Kidney glomerular epithelial cell (primary cell): Measurements from ENCODE around the gene JPH3.
A peak's percentile ranks its signal among the peaks of the same experiment; 100 is the strongest.

Source experiments
- DNase-seq: peaks from one replicate; lab custom pipeline; 2025; lab: John Stamatoyannopoulos, UW

The JPH3 gene

GRCh38 chr16:87626905-87627304 is 24.6 kb downstream of the JPH3 start:
- no peak for DNase-seq

DNA sequence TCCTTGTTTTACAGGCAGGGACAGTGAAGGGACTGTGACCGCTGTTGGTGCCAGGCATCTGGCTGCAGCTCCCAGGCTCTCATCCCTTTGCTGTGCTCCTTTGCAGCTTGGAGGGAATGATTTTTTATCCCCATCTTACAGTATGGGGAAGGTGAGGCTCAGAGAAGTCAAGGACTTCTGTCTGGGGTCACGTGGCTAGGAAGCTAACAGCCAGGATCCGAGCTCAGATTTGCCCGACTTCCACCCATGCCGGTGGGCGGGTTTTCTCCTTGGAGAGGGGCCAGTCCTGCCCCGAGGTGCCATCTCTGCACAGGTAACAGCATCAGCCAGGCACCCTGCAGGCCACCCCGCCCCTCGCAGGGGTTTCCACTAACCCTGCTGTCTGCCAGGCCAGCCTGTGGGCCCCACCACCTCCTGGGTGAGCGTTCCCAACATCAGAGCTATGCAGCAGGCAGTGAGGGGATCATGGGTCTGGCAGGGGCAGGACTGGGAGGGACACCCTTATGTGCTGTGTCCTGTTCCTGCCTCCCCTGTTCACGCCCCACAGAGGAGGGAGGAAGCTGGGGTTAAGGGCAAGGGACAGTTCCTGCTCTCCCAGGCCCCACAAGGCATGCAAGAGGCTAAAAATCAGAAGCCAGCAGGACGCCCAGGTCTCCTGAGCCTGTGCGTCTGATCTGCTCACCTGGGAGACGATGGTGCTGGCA is 25.4 kb downstream of the JPH3 start:
- DNase-seq = no peak

- no peak for DNase-seq
Measured at GRCh38 chr16:87628246-87628923, 26.1 kb downstream of the JPH3 start.

GRCh38 chr16:87628940-87629339 is 26.6 kb downstream of the JPH3 start:
- DNase-seq = peak; percentile 60

DNA sequence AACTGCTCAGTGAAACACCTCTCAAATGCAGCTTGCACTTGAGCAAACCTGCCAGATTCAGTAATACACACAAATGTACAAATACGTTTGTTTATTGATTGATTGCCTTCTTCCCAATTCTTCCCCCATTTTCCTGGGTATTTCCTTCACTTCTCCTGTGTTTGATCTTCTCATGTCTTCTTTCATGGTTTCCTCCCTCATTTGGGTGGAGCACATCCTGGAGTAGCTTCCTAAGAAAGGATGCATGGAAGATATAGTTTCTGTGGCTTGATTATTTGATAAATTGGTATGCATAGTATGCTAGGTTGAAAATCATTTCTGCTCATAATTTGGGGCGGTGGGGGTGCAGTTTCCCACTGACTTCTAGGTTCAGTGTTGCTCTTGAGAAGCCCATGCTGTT is 28.8 kb downstream of the JPH3 start:
- DNase-seq = no peak

GRCh38 chr16:87634411-87634810 is 32.1 kb downstream of the JPH3 start:
- no peak for DNase-seq

DNA sequence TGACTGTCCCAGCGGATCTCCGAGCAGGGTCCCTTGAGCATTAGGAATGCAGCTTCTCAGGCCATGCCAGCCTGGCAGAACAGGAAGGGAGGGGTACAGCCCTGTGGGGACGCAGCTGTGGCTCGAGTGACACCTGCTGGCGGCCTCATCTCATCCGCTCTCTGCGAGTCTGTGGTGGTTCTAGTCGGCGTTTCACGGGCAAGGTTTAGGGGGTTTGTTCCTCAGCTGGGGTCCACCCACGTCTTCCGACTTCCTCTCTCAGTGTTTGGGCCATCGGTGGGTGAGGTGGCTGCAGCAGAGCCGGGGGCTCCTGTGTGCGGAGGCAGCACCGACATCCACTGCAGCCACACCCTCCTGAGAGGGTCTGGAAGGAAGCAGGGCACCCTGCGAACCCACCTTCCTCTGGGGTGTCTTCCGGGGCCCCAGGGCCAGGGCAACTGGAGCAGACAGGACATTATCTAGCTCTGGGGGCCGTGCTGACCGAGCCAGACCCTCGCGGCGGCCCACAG is 33.3 kb downstream of the JPH3 start:
- DNase-seq = peak; percentile 39

DNA sequence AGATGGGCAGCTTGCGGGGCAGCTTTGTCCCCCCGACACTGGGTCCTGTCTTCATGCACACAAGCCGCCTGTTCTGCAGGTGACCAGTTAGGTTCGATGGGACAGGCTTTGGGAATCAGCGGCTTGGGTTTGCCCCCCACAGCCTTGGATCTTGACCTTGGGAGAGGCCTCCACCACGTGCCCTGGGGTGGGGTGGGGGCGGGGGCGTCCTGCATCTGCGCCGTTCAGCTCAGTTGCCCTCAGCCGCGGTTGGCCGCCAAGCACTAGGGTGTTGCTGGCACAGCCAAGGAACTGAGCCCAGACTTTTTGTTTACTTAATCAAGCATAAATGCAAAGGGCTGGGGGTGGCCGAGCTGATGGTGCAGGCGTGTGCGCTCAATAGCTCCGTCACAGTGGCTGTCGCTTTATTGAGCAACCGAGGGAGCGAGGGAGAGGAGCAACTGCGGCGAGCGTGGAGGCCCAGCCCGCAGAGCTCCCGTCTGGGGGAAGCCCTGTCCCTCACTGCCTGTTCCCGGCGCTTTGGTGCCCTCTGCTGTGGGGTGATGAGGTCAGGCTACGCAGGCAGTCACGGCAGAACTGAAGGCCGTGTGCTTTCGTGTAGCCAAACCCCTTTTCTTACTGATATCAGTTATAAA is 33.9 kb downstream of the JPH3 start:
- peak; percentile 41 for DNase-seq

DNA sequence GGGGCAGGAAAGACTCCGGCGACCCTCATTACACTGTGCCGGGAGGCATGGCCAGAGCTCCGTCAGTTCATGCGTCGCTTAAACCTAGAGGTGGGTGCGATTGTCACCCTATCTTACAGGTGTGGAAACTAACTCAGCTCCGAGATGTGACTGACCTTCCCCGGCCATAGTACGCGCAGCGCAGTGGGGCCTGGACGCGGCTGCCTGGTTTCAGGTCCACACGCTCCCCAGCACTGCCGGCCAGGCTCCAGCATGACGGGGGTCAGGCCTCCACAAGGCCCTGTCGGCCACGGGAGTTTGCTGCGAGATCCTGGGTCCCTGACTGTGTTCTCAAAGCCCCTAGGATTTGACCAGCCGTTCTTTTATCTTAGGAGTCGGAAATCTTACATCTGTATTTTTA is 34.4 kb downstream of the JPH3 start:
- DNase-seq = no peak

GRCh38 chr16:87637357-87637756 is 35.0 kb downstream of the JPH3 start:
- no peak for DNase-seq

DNA sequence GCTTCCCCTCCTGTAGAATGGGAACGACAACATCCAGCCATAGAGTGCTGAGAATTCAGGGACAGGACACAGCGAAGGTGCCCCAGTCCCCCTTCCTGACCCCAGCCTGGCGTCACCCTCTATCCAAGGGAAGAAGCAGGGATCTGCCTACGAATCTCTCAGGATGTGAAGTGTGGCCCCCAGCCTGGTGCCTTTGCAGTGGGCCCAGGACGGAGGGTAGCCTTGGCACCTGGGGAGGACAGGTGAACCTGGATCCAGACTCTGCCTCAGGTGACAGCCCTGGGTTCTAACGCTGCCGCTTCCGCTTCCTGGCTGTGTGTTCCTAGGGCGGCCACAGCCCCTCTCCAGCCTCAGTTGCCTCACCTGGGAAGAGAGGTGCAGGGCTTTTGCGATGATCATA is 36.4 kb downstream of the JPH3 start:
- no peak for DNase-seq

- no peak for DNase-seq
Measured at GRCh38 chr16:87641721-87642120, 39.4 kb downstream of the JPH3 start.

DNA sequence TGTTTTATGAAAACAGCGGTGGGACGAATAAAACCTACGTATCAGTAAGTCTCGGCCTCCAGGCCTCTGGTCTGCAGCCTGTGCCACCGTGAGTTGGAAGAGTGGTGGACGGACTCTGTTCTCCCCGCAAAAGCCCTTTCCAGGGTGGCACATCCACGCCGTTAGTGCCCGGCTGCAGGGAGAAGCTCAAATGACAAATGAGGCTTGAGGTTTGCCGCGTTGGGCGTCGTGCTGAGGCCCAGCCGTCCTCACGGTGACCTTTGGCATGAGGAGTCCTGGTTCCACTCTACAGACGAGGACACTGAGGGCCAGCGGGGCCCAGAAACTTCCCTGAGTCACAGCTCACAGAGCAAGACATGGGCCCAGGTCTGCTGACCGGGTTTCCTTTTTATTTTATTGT is 40.2 kb downstream of the JPH3 start:
- DNase-seq = no peak

- DNase-seq = no peak
Measured at GRCh38 chr16:87644186-87644585, 41.9 kb downstream of the JPH3 start.

GRCh38 chr16:87644596-87644995 is 42.3 kb downstream of the JPH3 start:
- DNase-seq = no peak

GRCh38 chr16:87645802-87646201 is 43.5 kb downstream of the JPH3 start:
- no peak for DNase-seq

GRCh38 chr16:87647431-87648185 is 45.3 kb downstream of the JPH3 start:
- no peak for DNase-seq

- no peak for DNase-seq
Measured at GRCh38 chr16:87648236-87648635, 45.9 kb downstream of the JPH3 start.

- no peak for DNase-seq
Measured at GRCh38 chr16:87648698-87649487, 46.6 kb downstream of the JPH3 start.

GRCh38 chr16:87652386-87652785 is 50.1 kb downstream of the JPH3 start:
- DNase-seq = no peak

- no peak for DNase-seq
Measured at GRCh38 chr16:87652799-87653198, 50.5 kb downstream of the JPH3 start.

DNA sequence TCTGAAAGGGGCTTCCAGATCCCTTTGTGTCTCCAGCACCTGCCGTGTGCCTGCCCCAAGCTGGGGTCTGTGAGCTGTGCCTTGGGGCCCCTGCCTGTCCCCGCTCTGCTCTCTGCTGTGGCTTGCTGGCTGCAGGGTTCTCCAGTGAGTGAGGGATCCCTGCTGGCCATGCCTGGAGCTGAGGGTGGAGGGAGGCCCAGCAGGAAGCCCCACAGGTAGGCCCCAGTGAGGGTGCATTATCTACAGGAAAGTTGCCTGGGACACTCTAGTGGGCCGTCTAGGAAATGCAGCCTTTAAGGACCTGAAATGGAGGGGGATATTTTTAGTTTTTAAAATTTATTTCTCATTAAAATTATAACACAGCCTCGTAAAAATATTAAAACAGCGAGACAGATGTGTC is 50.9 kb downstream of the JPH3 start:
- DNase-seq = no peak
